Measurements from ENCODE around the gene PGAP3.
A peak's percentile ranks its signal among the peaks of the same experiment; 100 is the strongest.
"Not testable (repeated sequence)": the region's sequence is repeated elsewhere in the genome, so short reads cannot be mapped to it uniquely, and the experiment has no call there.

Gene PGAP3

GRCh38 chr17:39715375-39716072 lies 27.7 kb upstream of the PGAP3 start:
- no peak for DNase-seq

- DNase-seq = no peak
Measured at GRCh38 chr17:39714234-39714633, 26.4 kb upstream of the PGAP3 start.

GRCh38 chr17:39711851-39712250 lies 24.0 kb upstream of the PGAP3 start:
- DNase-seq = no peak

GRCh38 chr17:39711071-39711470 lies 23.2 kb upstream of the PGAP3 start:
- DNase-seq = not testable (repeated sequence)

- no peak for DNase-seq
Measured at GRCh38 chr17:39709998-39710964, 22.4 kb upstream of the PGAP3 start.

- DNase-seq = no peak
Measured at GRCh38 chr17:39709319-39709997, 21.6 kb upstream of the PGAP3 start.

GRCh38 chr17:39706921-39707337 lies 19.1 kb upstream of the PGAP3 start:
- peak; percentile 29 for DNase-seq

- DNase-seq = no peak
Measured at GRCh38 chr17:39706383-39706782, 18.5 kb upstream of the PGAP3 start.

GRCh38 chr17:39705786-39706348 lies 18.0 kb upstream of the PGAP3 start:
- DNase-seq = no peak

- no peak for DNase-seq
Measured at GRCh38 chr17:39704821-39705551, 17.1 kb upstream of the PGAP3 start.

GRCh38 chr17:39703913-39704312 lies 16.1 kb upstream of the PGAP3 start:
- DNase-seq = no peak

- DNase-seq = no peak
Measured at GRCh38 chr17:39702901-39703893, 15.3 kb upstream of the PGAP3 start.

- DNase-seq = no peak
Measured at GRCh38 chr17:39701784-39702422, 14.0 kb upstream of the PGAP3 start.

- no peak for DNase-seq
Measured at GRCh38 chr17:39701012-39701783, 13.3 kb upstream of the PGAP3 start.

GRCh38 chr17:39700148-39700987 lies 12.5 kb upstream of the PGAP3 start:
- no peak for DNase-seq

GRCh38 chr17:39699818-39700147 lies 11.9 kb upstream of the PGAP3 start, which contains the start of gene ERBB2:
ERBB2 (plus strand) TSS chr17:39700064; CDS start chr17:39700239, 175 bp downstream.
- no peak for DNase-seq

- not testable (repeated sequence) for DNase-seq
Measured at GRCh38 chr17:39699157-39699817, 11.4 kb upstream of the PGAP3 start.

- no peak for DNase-seq
Measured at GRCh38 chr17:39697961-39698360, 10.1 kb upstream of the PGAP3 start.
